Body of pancreas (tissue), 4 donors: ENCODE measurements around the gene P2RX5.

Experiments used
- CTCF ChIP-seq, 7 experiments: fragments of 450-650 bp in 4 of 7; fragments of 200-600 bp in 3 of 7; sonication (generic) in 3 of 7; IDR thresholded peaks; one replicate each; pipeline ENCODE4 v1.5.1; 2016 to 2019; ENCODE audit warnings: antibody characterized with exemption in 7 of 7
- POLR2A ChIP-seq, 3 donors: fragments of 450-650 bp; IDR thresholded peaks; one replicate each; pipeline ENCODE4 v1.6.1; 2016; ENCODE audit warnings: antibody characterized with exemption in 3 of 3, mild to moderate bottlenecking in 2 of 3

- TF ChIP-seq POLR2A (IDR thresholded peaks at IDR 0.05) (no peak), CTCF (IDR thresholded peaks at IDR 0.05) (no peak)
These were observed 39.6 kb downstream of the P2RX5 start for GRCh38 chr17:3656353-3656752.
